Activated CD8-positive, alpha-beta T cell treated with anti-CD3 and anti-CD28 coated beads, Interleukin-2, amount 10 ng/mL, durations not matched to agents 7 days and 5 days (primary cell): ENCODE measurements around the gene CACNG4. TPM values are rescaled to one million over a fixed set of nuclear protein-coding genes. Genes with fewer than 3 reads are reported as not detected.

Experiments used
- ATAC-seq: fragments of 150-1000 bp; cut with Tn5 transposase; one replicate; pipeline ENCODE4 v1.10.0; 2021; ENCODE audit warnings: moderate library complexity
- CTCF ChIA-PET: fragments of 350-600 bp; sonication (Branson Sonifier 250); formaldehyde crosslinking; loops from one replicate; lab custom pipeline; 2021; ENCODE audit warnings: antibody characterized with exemption; lab: Charles Lee
- POLR2A ChIA-PET: fragments of 350-600 bp; sonication (Branson Sonifier 250); formaldehyde crosslinking; loops from one replicate; lab custom pipeline; 2021; ENCODE audit warnings: antibody characterized with exemption; lab: Charles Lee
- DNase-seq: peaks from one replicate; pipeline ENCODE4 v3.0.0-alpha.2; 2020
- H3K27ac Mint-ChIP-seq: one replicate; pipeline ENCODE4 v1.8.0; 2021; ENCODE audit warnings: mild to moderate bottlenecking, mixed read lengths
- H3K27me3 Mint-ChIP-seq: one replicate; pipeline ENCODE4 v1.8.0; 2021; ENCODE audit warnings: low read depth, mixed read lengths
- H3K36me3 Mint-ChIP-seq: one replicate; pipeline ENCODE4 v1.8.0; 2021; ENCODE audit warnings: low read depth, mixed read lengths
- H3K4me1 Mint-ChIP-seq: one replicate; pipeline ENCODE4 v1.8.0; 2021; ENCODE audit warnings: low read depth, mixed read lengths
- H3K4me3 Mint-ChIP-seq: one replicate; pipeline ENCODE4 v1.8.0; 2021; ENCODE audit warnings: mild to moderate bottlenecking, mixed read lengths
- H3K9me3 Mint-ChIP-seq: one replicate; pipeline ENCODE4 v1.8.0; 2022; ENCODE audit warnings: mixed read lengths; ENCODE audit not compliant: insufficient read depth
- total RNA-seq, 2 experiments: library from RNA; stranded (reverse); gene quantifications; one replicate each; pipeline ENCODE4 v1.2.3, GENCODE V29; 2021

Gene CACNG4
- total RNA-seq, 2 experiments from 2014 or later = not detected

GRCh38 chr17:66994361-66994760 is 29.9 kb downstream of the CACNG4 start:
- POLR2A ChIA-PET = no interaction called here
- no peak overlapping the region for H3K27ac Mint-ChIP-seq
- no peak for ATAC-seq

GRCh38 chr17:66994930-66995535 is 30.5 kb downstream of the CACNG4 start:
- H3K27me3 Mint-ChIP-seq = peaks cover 6% of the 10 kb centered on the region
- POLR2A ChIA-PET = no interaction called here
- no peaks in the 10 kb centered on the region for H3K4me1 Mint-ChIP-seq
- no peaks in the 10 kb centered on the region for H3K36me3 Mint-ChIP-seq
- DNase-seq = no peak
- no peak for ATAC-seq
- H3K27ac Mint-ChIP-seq = no peak overlapping the region
- no peak overlapping the region for H3K4me3 Mint-ChIP-seq
- CTCF ChIA-PET = no interaction called here
- H3K9me3 Mint-ChIP-seq = no peaks in the 10 kb centered on the region

More at GRCh38 chr17:66994361-66994760, 29.9 kb downstream of the CACNG4 start:
- H3K9me3 Mint-ChIP-seq = no peaks in the 10 kb centered on the region
- H3K4me1 Mint-ChIP-seq = no peaks in the 10 kb centered on the region
- DNase-seq = no peak
- CTCF ChIA-PET = no interaction called here
- H3K27me3 Mint-ChIP-seq = peaks cover 9% of the 10 kb centered on the region
- no peaks in the 10 kb centered on the region for H3K36me3 Mint-ChIP-seq
- no peak overlapping the region for H3K4me3 Mint-ChIP-seq

- ATAC-seq (no peak), DNase-seq (no peak)
- CTCF ChIA-PET = no interaction called here
- Mint-ChIP-seq H3K9me3 (no peaks in the 10 kb centered on the region), H3K27me3 (peaks cover 3% of the 10 kb centered on the region), H3K36me3 (no peaks in the 10 kb centered on the region), H3K4me3 (no peak overlapping the region), H3K27ac (no peak overlapping the region), H3K4me1 (no peaks in the 10 kb centered on the region)
- POLR2A ChIA-PET = no interaction called here
These were observed 31.4 kb downstream of the CACNG4 start for GRCh38 chr17:66995944-66996343.

- DNase-seq = no peak
- Mint-ChIP-seq H3K4me1 (no peaks in the 10 kb centered on the region), H3K27ac (no peak overlapping the region), H3K9me3 (no peaks in the 10 kb centered on the region), H3K4me3 (no peak overlapping the region), H3K27me3 (peaks cover under 1% of the 10 kb centered on the region), H3K36me3 (no peaks in the 10 kb centered on the region)
- ChIA-PET POLR2A (no interaction called here), CTCF (no interaction called here)
- no peak for ATAC-seq
These were observed 32.4 kb downstream of the CACNG4 start for GRCh38 chr17:66996926-66997325.

- Mint-ChIP-seq H3K4me3 (no peak overlapping the region), H3K27ac (no peak overlapping the region), H3K9me3 (no peaks in the 10 kb centered on the region), H3K36me3 (no peaks in the 10 kb centered on the region), H3K4me1 (no peaks in the 10 kb centered on the region), H3K27me3 (peaks cover 3% of the 10 kb centered on the region)
- ChIA-PET POLR2A (no interaction called here), CTCF (interaction anchor here (2.1 kb wide), 1 partner anchor 79 kb away, joined by 4 read pairs; no protein-coding TSS in a partner anchor)
- DNase-seq (no peak), ATAC-seq (no peak)
These were observed 38.7 kb downstream of the CACNG4 start for GRCh38 chr17:67003231-67003630.

- H3K9me3 Mint-ChIP-seq = no peaks in the 10 kb centered on the region
- ChIA-PET CTCF (interaction anchor here (2.1 kb wide), 1 partner anchor 78 kb away, joined by 4 read pairs; no protein-coding TSS in a partner anchor), POLR2A (no interaction called here)
- ATAC-seq = no peak
- H3K4me3 Mint-ChIP-seq = no peak overlapping the region
- H3K4me1 Mint-ChIP-seq = no peaks in the 10 kb centered on the region
- no peak for DNase-seq
- H3K27ac Mint-ChIP-seq = no peak overlapping the region
- H3K27me3 Mint-ChIP-seq = peaks cover 3% of the 10 kb centered on the region
- no peaks in the 10 kb centered on the region for H3K36me3 Mint-ChIP-seq
These were observed 39.7 kb downstream of the CACNG4 start for GRCh38 chr17:67004181-67004580.

DNA sequence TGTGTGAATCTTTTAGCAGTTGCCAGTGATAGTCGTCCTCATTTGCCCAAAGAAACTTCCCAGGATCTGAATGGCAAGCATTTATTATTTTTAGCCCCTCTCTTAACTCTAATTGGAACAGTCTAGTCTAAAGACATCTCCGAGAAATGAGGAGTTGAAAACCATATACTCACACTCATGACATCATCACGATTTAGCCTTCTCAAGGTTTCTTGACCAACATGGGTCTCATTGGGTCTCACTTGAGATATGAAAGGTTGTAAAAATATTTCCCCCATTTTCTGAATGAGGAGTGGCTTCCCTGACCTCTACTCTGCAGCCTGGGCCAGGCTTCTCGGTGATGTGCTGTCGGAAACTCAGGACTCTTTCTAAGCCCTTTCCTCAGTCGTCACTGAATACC is 42.8 kb downstream of the CACNG4 start:
- no peak for ATAC-seq
- Mint-ChIP-seq H3K36me3 (no peaks in the 10 kb centered on the region), H3K27ac (no peak overlapping the region), H3K27me3 (peaks cover 3% of the 10 kb centered on the region), H3K4me1 (no peaks in the 10 kb centered on the region), H3K9me3 (no peaks in the 10 kb centered on the region), H3K4me3 (no peak overlapping the region)
- DNase-seq = no peak
- CTCF ChIA-PET = no interaction called here
- POLR2A ChIA-PET = no interaction called here

DNA sequence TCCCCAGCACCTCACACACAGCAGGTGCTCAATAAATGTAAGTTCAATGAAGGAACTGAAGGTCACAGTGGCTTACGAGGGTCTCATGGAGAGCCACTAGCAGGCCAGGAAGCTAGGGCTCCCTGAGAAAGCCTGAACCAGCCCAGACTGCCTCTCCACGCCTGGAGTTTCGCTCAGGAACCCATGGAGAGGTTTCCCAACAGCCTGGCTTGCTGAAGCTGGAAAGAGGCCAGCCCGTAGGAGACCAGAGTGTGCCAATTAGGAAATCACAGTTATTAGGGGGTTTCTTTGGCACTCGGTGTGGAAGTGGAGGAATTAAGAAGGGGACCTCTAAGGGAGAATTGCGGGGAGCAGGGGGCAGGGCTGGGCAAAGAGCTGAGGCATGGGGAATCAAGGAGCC is 43.6 kb downstream of the CACNG4 start:
- Mint-ChIP-seq H3K4me1 (no peaks in the 10 kb centered on the region), H3K9me3 (no peaks in the 10 kb centered on the region), H3K27me3 (peaks cover 3% of the 10 kb centered on the region), H3K4me3 (no peak overlapping the region), H3K27ac (no peak overlapping the region), H3K36me3 (no peaks in the 10 kb centered on the region)
- no peak for ATAC-seq
- ChIA-PET CTCF (no interaction called here), POLR2A (no interaction called here)
- no peak for DNase-seq

- Mint-ChIP-seq H3K27ac (no peak overlapping the region), H3K27me3 (peaks cover 3% of the 10 kb centered on the region), H3K4me3 (no peak overlapping the region), H3K9me3 (no peaks in the 10 kb centered on the region), H3K36me3 (no peaks in the 10 kb centered on the region), H3K4me1 (no peaks in the 10 kb centered on the region)
- ChIA-PET CTCF (no interaction called here), POLR2A (no interaction called here)
- no peak for ATAC-seq
- DNase-seq = no peak
These were observed 47.1 kb downstream of the CACNG4 start for GRCh38 chr17:67011527-67012175.

DNA sequence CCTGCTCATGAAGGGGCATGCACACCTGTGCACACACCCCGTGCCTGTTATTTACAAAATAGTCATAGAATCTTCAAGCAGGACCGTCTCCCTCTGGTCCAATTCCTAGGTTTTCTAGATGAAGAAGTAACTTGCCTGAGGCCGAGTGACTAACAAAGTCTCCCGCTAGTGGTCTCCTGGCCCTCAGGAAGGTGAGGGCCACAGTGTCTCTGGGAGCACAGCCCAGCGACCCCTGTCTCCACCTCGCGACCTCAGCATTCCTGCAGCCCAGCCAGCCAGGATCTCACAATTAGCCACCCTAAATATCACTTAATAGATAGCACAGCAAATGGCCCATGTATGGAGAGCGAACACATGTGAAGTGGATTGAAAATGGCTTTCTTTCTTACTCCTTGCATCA is 49.4 kb downstream of the CACNG4 start:
- H3K27ac Mint-ChIP-seq = no peak overlapping the region
- H3K36me3 Mint-ChIP-seq = no peaks in the 10 kb centered on the region
- ChIA-PET CTCF (no interaction called here), POLR2A (no interaction called here)
- ATAC-seq = no peak
- H3K4me1 Mint-ChIP-seq = no peaks in the 10 kb centered on the region
- H3K9me3 Mint-ChIP-seq = no peaks in the 10 kb centered on the region
- DNase-seq = no peak
- H3K4me3 Mint-ChIP-seq = no peak overlapping the region
- H3K27me3 Mint-ChIP-seq = peaks cover 3% of the 10 kb centered on the region

DNA sequence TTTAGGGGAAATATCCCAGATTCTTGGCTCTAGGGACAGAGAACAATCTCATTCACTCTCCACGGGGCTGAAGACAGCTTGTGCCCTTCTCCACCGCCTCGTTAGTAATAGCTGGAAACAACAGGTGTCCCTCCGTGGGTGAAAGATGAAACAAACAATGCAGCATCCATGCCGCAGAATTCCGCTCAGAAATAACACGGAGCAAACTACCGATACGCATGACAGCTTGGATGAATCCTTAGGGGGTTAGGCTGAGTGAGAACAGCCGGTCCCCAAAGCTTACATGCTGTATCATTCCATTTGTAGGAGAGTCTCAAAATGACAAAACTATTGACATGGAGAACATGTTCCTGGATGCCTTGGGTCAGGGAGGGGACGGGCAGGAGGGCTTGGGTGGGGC is 50.5 kb downstream of the CACNG4 start:
- no peak overlapping the region for H3K4me3 Mint-ChIP-seq
- H3K36me3 Mint-ChIP-seq = no peaks in the 10 kb centered on the region
- DNase-seq (no peak), ATAC-seq (no peak)
- ChIA-PET CTCF (no interaction called here), POLR2A (interaction anchor here (0.7 kb wide), 1 partner anchor 738 kb away, joined by 3 read pairs; no protein-coding TSS in a partner anchor)
- H3K27ac Mint-ChIP-seq = no peak overlapping the region
- H3K27me3 Mint-ChIP-seq = peaks cover 1% of the 10 kb centered on the region
- H3K4me1 Mint-ChIP-seq = no peaks in the 10 kb centered on the region
- no peaks in the 10 kb centered on the region for H3K9me3 Mint-ChIP-seq

GRCh38 chr17:67016039-67016762 is 51.7 kb downstream of the CACNG4 start:
- Mint-ChIP-seq H3K36me3 (no peaks in the 10 kb centered on the region), H3K9me3 (no peaks in the 10 kb centered on the region), H3K4me3 (no peak overlapping the region), H3K27ac (no peak overlapping the region), H3K4me1 (no peaks in the 10 kb centered on the region), H3K27me3 (no peaks in the 10 kb centered on the region)
- POLR2A ChIA-PET = interaction anchor here (0.6 kb wide), 1 partner anchor 224 kb away, joined by 3 read pairs; no protein-coding TSS in a partner anchor
- ATAC-seq (no peak), DNase-seq (no peak)
- CTCF ChIA-PET = no interaction called here
